Adrenal gland (tissue), 12 donors: Measurements from ENCODE around the gene CDK6. TPM values are rescaled to one million over a fixed set of nuclear protein-coding genes. Genes with fewer than 3 reads are reported as not detected.

Experiments
- DNase-seq, 7 donors: peaks; one replicate each; pipeline ENCODE4 v3.0.0-alpha.2; 2019 to 2020
- H3K27ac ChIP-seq, 5 donors: fragments of 200-600 bp; sonication (generic) in 4 of 5; 1 replicate in 3 of 5; 2 replicates in 2 of 5; pipeline versions ENCODE4 v1.5.1 to v1.8.0; 2016 to 2020; ENCODE audit warnings: mild to moderate bottlenecking in 1 of 5
- H3K27me3 ChIP-seq: fragments of 200-600 bp; 2 replicates; pipeline ENCODE4 v1.8.0; 2021
- H3K36me3 ChIP-seq, 2 donors: fragments of 200-600 bp; replicated peaks in 1 of 2; 1 replicate in 1 of 2; 2 replicates in 1 of 2; pipeline versions ENCODE4 v1.5.1 to v1.8.0; 2018 to 2022
- H3K4me1 ChIP-seq, 2 donors: fragments of 200-600 bp; replicated peaks in 1 of 2; 1 replicate in 1 of 2; 2 replicates in 1 of 2; pipeline versions ENCODE4 v1.5.1 to v1.8.0; 2018 to 2021
- H3K4me3 ChIP-seq, 4 donors: fragments of 200-600 bp; sonication (generic) in 3 of 4; one replicate each; pipeline ENCODE4 v1.5.1; 2016 to 2018
- H3K9me3 ChIP-seq, 3 donors: fragments of 200-600 bp; sonication (generic) in 1 of 3; replicated peaks in 1 of 3; 1 replicate in 2 of 3; 2 replicates in 1 of 3; pipeline versions ENCODE4 v1.5.1 to v1.8.0; 2016 to 2021
- CTCF ChIP-seq, 6 experiments: fragments of 450-650 bp in 4 of 6; fragments of 200-600 bp in 2 of 6; sonication (generic) in 1 of 6; IDR thresholded peaks; 1 replicate in 5 of 6; 2 replicates in 1 of 6; pipeline versions ENCODE4 v1.5.1 to v1.8.0; 2016 to 2021; ENCODE audit warnings: antibody characterized with exemption in 6 of 6, mild to moderate bottlenecking in 2 of 6, moderate library complexity in 1 of 6
- POLR2A ChIP-seq, 2 donors: fragments of 450-650 bp; IDR thresholded peaks; one replicate each; pipeline ENCODE4 v1.6.1; 2017; ENCODE audit warnings: antibody characterized with exemption in 2 of 2, mild to moderate bottlenecking in 2 of 2, moderate library complexity in 1 of 2
- WGBS, 4 donors: extraction: QIAGEN DNeasy Blood & Tissue Kit in 2 of 4; methylation state at CpG; one replicate each; pipeline versions ENCODE4 v1.1.5 to v1.1.7; 2013 to 2017; 5-methylcytosine and 5-hydroxymethylcytosine counted together
- intact Hi-C, 2 donors: fragments of 100-400 bp; cut with DNase I; formaldehyde crosslinking; loops; one replicate each; pipeline versions ENCODE4 v1.14.1 to v1.15.0; 2022 to 2023
- polyA plus RNA-seq, 3 donors: library from polyadenylated mRNA; stranded (reverse); fragments of 200-250 nt in 2 of 3; fragments of 350-450 nt in 1 of 3; fragmentation: Illumina TruSeq in 1 of 3; extraction: RNeasy Lipid Tissue Mini Kit (QIAGEN cat#74804) in 1 of 3; gene quantifications; one replicate each; pipeline ENCODE4 v1.2.3, GENCODE V29; 2013 to 2014
- total RNA-seq, 9 donors: library from RNA; depleted of rRNA in 4 of 9; stranded (reverse); fragments of >200 nt in 4 of 9; fragments of 120-200 nt in 1 of 9; fragmentation: NEBNext Ultra II Directional in 1 of 9; extraction: Animal tissue kit (Norgen Biotek cat#: 25700) in 1 of 9; gene quantifications; one replicate each; pipeline versions ENCODE4 v1.1.0 to v1.2.4, GENCODE V29; 2013 to 2023
- donor health status: healthy with polysubstance abuse.
- donor health status: Bipolar disorder and iron deficiency.
- donor health status: DM: yes; HTN: yes; CAD: no.
- donor health status: DM: no; HTN: no; CAD: no.
- donor health status: DM: no; HTN: no; CAD: no.
- donor health status: DM: yes; HTN: yes; CAD: no.

CDK6 gene
- total and polyA plus RNA-seq, 12 donors, result 2.5 to 151 (median 33.4) TPM

GRCh38 chr7:92589056-92589455, 247.3 kb downstream of the CDK6 start:
- H3K9me3 ChIP-seq, result no peaks in the 10 kb centered on the region
- peak overlapping the region in 3 of 5 donors; percentile 90 to 93 (median 92) for H3K27ac ChIP-seq
- intact Hi-C loops, result loop anchor here in 1 of 2 donors (10.0 kb wide), 1 partner anchor 54 kb away; no protein-coding TSS in a partner anchor
- TF ChIP-seq POLR2A (IDR thresholded peaks at IDR 0.05), result no peak
- TF ChIP-seq CTCF (IDR thresholded peaks at IDR 0.05), result no peak
- no peaks in the 10 kb centered on the region for H3K27me3 ChIP-seq
- no peak for DNase-seq
- WGBS, 4 donors, result 27 to 39% (median 28%) methylated on average over 7 of the region's 7 CpGs
- H3K4me3 ChIP-seq, result peak overlapping the region; percentile 76 to 94 (median 78)
- no peaks in the 10 kb centered on the region for H3K36me3 ChIP-seq
- peaks cover 22 to 46% of the 10 kb centered on the region in 2 donors for H3K4me1 ChIP-seq

GRCh38 chr7:92588561-92588960, 247.8 kb downstream of the CDK6 start:
- H3K4me3 ChIP-seq, result peak overlapping the region in 1 of 4 donors; percentile 79
- peaks cover 22 to 46% of the 10 kb centered on the region in 2 donors for H3K4me1 ChIP-seq
- no peak for TF ChIP-seq CTCF (IDR thresholded peaks at IDR 0.05)
- TF ChIP-seq POLR2A (IDR thresholded peaks at IDR 0.05), result no peak
- intact Hi-C loops, result loop anchor here in 1 of 2 donors (10.0 kb wide), 1 partner anchor 54 kb away; no protein-coding TSS in a partner anchor
- no peaks in the 10 kb centered on the region for H3K36me3 ChIP-seq
- DNase-seq, result no peak
- no peaks in the 10 kb centered on the region for H3K27me3 ChIP-seq
- peak overlapping the region in 1 of 5 donors; percentile 90 for H3K27ac ChIP-seq
- no peaks in the 10 kb centered on the region for H3K9me3 ChIP-seq
- 68 to 81% (median 72%) methylated on average over 9 of the region's 9 CpGs for WGBS, 4 donors

GRCh38 chr7:92586841-92587240, 249.5 kb downstream of the CDK6 start:
- H3K9me3 ChIP-seq, result no peaks in the 10 kb centered on the region
- TF ChIP-seq POLR2A (IDR thresholded peaks at IDR 0.05) (no peak), CTCF (IDR thresholded peaks at IDR 0.05) (no peak)
- no peak overlapping the region for H3K4me3 ChIP-seq
- no peaks in the 10 kb centered on the region for H3K36me3 ChIP-seq
- H3K27me3 ChIP-seq, result no peaks in the 10 kb centered on the region
- 48 to 54% (median 53%) methylated on average over 4 of the region's 4 CpGs for WGBS, 4 donors
- peaks cover 22 to 46% of the 10 kb centered on the region in 2 donors for H3K4me1 ChIP-seq
- peak overlapping the region in 2 of 5 donors; percentile 11 to 40 for H3K27ac ChIP-seq
- DNase-seq, result no peak
- intact Hi-C loops, result loop anchor here in 1 of 2 donors (10.0 kb wide), 1 partner anchor 52 kb away; no protein-coding TSS in a partner anchor

- DNase-seq, result no peak
- peaks cover 22 to 46% of the 10 kb centered on the region in 2 donors for H3K4me1 ChIP-seq
- no peak overlapping the region for H3K4me3 ChIP-seq
- H3K27me3 ChIP-seq, result no peaks in the 10 kb centered on the region
- TF ChIP-seq POLR2A (IDR thresholded peaks at IDR 0.05) (no peak), CTCF (IDR thresholded peaks at IDR 0.05) (no peak)
- H3K27ac ChIP-seq, result peak overlapping the region in 1 of 5 donors; percentile 40
- H3K9me3 ChIP-seq, result no peaks in the 10 kb centered on the region
- H3K36me3 ChIP-seq, result no peaks in the 10 kb centered on the region
- intact Hi-C loops, result loop anchor here in 1 of 2 donors (10.0 kb wide), 1 partner anchor 52 kb away; no protein-coding TSS in a partner anchor
Measured at GRCh38 chr7:92586403-92586802, 250.0 kb downstream of the CDK6 start.
